AG04449 (cell line): ENCODE measurements around the gene IGF2BP1.

Experiments
- CTCF ChIA-PET: fragments of 350-600 bp; formaldehyde crosslinking; extraction: SDS; loops from one replicate; lab custom pipeline; 2021; ENCODE audit warnings: antibody characterized with exemption; lab: Yijun Ruan, JAX
- POLR2A ChIA-PET: fragments of 400-600, 350-600 bp; formaldehyde crosslinking; extraction: SDS; loops from one replicate; lab custom pipeline; 2020; ENCODE audit warnings: antibody characterized with exemption, inconsistent platforms; lab: Yijun Ruan, JAX
- DNase-seq: peaks from one replicate; pipeline ENCODE4 v3.0.0-alpha.2; 2010; ENCODE audit warnings: low read depth, low spot score
- H3K4me3 ChIP-seq: 2 replicates; pipeline ENCODE4 v1.5.1; 2011; ENCODE audit warnings: low read depth, mild to moderate bottlenecking, control low read depth, low read length
- TF ChIP-seq, protein P1 (sequence below): IDR thresholded peaks from one replicate; pipeline ENCODE4 v1.5.1; 2011; ENCODE audit warnings: mild to moderate bottlenecking, moderate library complexity, low read length, control low read depth, inconsistent platforms; ENCODE audit not compliant: insufficient read depth; ENCODE audit errors: missing control alignments

IGF2BP1 gene

DNA sequence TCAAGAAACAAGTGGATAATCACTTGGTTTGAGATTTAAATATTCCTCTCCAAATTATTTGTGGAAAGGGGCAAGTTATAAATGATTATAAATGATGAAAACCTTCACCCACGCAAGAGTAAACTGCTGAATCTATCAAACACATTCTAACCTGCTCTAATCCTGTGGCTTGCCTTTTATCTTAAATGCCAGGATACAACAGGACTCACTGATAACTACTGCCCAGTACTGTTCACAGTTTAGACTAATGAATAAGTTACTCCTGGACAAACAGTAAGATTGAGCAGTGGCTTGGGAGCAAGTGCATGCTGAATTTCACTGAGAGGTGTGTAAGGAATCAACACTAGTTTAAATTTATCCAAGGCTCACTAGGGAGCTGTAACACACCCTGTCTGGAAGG, 31.1 kb downstream of the IGF2BP1 start:
- TF ChIP-seq, protein P1, sequence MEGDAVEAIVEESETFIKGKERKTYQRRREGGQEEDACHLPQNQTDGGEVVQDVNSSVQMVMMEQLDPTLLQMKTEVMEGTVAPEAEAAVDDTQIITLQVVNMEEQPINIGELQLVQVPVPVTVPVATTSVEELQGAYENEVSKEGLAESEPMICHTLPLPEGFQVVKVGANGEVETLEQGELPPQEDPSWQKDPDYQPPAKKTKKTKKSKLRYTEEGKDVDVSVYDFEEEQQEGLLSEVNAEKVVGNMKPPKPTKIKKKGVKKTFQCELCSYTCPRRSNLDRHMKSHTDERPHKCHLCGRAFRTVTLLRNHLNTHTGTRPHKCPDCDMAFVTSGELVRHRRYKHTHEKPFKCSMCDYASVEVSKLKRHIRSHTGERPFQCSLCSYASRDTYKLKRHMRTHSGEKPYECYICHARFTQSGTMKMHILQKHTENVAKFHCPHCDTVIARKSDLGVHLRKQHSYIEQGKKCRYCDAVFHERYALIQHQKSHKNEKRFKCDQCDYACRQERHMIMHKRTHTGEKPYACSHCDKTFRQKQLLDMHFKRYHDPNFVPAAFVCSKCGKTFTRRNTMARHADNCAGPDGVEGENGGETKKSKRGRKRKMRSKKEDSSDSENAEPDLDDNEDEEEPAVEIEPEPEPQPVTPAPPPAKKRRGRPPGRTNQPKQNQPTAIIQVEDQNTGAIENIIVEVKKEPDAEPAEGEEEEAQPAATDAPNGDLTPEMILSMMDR, result no peak
- CTCF ChIA-PET, result interaction anchor here (0.7 to 8.4 kb wide), 10 partner anchors 8 to 153 kb away, joined by 3 to 112 read pairs (median 12); partner anchors contain the start of genes IGF2BP1 and SNF8
- DNase-seq, result no peak
- H3K4me3 ChIP-seq, result no peak overlapping the region
- POLR2A ChIA-PET, result no interaction called here

DNA sequence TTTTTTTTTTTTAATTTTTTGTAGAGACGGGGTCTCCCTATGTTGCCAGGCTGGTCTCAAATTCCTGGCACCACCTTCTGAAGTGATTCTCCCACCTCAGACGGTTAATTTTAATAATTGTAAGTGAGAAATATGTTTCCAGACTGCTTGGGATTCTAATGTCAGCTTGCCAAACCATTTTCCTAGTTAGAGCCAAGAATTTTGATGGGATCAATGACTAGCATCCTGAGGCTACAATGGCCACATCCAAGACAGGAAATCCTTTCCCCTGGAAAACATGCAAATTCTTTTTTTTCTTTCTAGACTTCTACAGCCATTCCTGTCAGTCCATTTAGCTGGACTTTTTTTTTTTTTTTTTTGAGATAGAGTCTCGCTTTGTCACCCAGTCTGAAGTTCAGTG, 32.6 kb downstream of the IGF2BP1 start:
- POLR2A ChIA-PET, result no interaction called here
- DNase-seq, result no peak
- H3K4me3 ChIP-seq, result no peak overlapping the region
- TF ChIP-seq, protein P1, result no peak
- CTCF ChIA-PET, result interaction anchor here (0.9 to 8.4 kb wide), 15 partner anchors 9 to 351 kb away, joined by 3 to 112 read pairs (median 13); partner anchors contain the start of gene IGF2BP1

DNA sequence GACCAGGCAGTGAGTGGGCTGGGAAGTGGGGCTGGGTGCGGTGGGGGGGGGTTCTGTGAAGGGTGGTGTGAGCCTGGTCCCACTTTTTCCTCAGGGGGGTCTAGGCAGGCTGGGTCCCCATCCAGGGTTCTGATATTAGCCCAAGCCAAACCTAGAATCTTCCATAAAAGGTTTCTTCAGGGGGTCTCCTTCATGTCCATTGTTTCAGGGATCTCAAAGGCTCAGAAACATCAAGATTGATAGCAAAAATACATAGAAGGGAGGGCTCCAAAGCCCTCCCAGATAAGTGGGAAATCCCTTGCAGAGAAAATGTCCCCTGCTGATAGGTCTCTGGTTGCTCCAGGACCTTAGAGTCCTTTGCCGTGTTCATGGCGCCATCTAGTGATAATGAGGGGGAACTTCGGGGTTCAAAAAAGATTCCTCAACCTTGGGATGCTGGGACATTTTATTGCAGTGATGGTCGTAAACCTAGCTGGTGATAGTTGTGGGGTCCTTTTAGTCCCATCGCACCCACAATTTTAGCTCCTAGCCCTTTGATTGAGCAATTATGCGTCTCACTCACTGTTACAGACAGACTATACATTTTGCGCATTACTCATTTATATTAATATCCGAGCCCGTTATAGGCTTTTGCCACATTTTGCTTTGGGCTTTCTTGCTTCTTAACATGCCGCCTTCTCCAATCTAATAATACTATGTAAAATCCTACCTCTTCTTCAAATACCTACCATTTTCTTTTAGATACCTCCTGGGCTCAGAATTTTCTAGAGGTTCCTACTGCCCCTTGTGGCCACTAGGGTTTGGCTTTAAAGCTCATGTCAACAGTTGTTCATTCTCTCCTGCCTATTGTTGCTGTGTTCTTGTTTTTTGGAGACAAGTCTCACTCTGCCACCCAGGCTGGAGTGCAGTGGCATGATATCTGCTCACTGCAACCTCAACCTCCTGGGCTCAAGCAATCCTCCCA, 35.1 kb downstream of the IGF2BP1 start:
- H3K4me3 ChIP-seq, result no peak overlapping the region
- TF ChIP-seq, protein P1, result peak; percentile 73
- no peak for DNase-seq
- ChIA-PET CTCF (interaction anchor here (0.6 to 8.4 kb wide), 62 partner anchors 7 to 353 kb away, joined by 3 to 112 read pairs (median 6); partner anchors contain the start of genes ATP5MC1, GIP, IGF2BP1 and SNF8), POLR2A (interaction anchor here (0.7 to 1.0 kb wide), 3 partner anchors 34 to 125 kb away, joined by 3 to 5 read pairs (median 3); partner anchors contain the start of gene IGF2BP1)

DNA sequence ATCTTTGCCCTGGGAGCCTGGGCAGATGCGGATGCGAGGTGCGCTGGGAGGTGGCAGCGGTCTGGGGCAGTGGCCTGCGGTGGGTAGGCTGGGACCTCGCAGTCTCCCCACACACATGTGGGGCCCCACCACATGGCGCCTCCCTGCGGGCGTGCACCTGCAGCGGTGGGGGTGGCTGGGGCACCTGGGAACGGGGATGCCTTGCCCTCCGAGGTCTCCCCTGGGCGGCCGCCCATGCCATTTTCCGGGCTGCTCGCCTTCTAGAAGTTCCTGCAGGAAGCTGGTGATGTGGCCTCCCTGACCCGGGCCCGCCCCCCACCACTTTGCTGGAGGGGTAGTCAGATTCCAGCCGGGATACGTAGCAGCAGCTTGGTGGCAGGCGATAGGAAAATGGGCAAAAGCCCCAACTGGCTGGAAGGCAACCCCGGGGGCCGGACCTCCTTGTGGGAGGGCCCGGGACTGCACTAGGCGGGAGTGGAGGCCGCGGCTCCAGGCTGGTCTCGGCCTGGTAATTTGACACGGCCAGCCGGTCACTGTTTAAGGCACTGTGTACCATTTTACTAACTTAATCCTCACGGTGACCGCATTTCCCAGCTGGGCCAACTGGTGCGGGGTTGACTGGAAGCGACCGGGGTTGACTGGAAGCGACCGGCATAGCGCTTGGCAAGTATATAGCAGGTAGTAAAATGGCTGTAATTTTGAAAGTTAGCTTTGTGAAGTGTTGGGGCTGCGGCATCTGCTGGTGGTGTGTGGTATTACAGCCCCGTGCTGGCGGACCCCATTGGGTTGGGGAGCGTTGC, 38.5 kb downstream of the IGF2BP1 start:
- no peak overlapping the region for H3K4me3 ChIP-seq
- ChIA-PET CTCF (interaction anchor here (0.6 to 8.4 kb wide), 36 partner anchors 8 to 233 kb away, joined by 3 to 112 read pairs (median 4); partner anchors contain the start of genes ATP5MC1, GIP and SNF8), POLR2A (no interaction called here)
- TF ChIP-seq, protein P1, result peak; percentile 79
- DNase-seq, result no peak

DNA sequence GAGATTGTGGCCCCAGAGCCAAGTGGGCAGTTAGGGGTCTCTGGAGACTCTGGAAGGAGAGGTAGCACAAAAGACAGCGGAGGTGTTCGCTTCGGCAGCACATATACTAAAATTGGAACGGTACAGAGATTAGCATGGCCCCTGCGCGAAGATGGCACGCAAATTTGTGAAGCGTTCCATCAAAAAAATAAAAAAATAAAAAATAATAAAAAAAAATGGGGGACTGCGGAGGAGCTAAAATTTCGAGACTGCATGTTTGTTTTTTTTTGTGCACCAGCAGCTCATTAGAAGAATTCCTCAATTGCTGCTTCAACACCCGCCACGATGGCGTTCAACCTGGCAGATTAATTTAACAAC, 39.1 kb downstream of the IGF2BP1 start:
- TF ChIP-seq, protein P1, result no peak
- ChIA-PET CTCF (interaction anchor here (0.6 to 8.4 kb wide), 31 partner anchors 8 to 234 kb away, joined by 3 to 112 read pairs (median 4); partner anchors contain the start of genes ATP5MC1, GIP and SNF8), POLR2A (no interaction called here)
- DNase-seq, result no peak
- H3K4me3 ChIP-seq, result no peak overlapping the region
